HepG2 (cell line): Measurements from ENCODE around the gene TBC1D4. TPM values are rescaled to one million over a fixed set of nuclear protein-coding genes. Genes with fewer than 3 reads are reported as not detected.

Source experiments
- CEBPG ChIP-seq: IDR thresholded peaks from 2 replicates; pipeline ENCODE4 v1.6.1; 2016
- DNMT3B ChIP-seq: conservative IDR thresholded peaks from 2 replicates; pipeline ENCODE4 v1.6.1; 2016; ENCODE audit warnings: missing biosample characterization, control low read depth
- HNF4G ChIP-seq, 2 experiments: sonication (generic) in 1 of 2; formaldehyde crosslinking in 1 of 2; IDR thresholded peaks; 2 replicates each; pipeline versions ENCODE4 v1.4.0 to v1.6.1; 2011 to 2020; ENCODE audit warnings: borderline replicate concordance in 2 of 2, low read depth in 2 of 2, mild to moderate bottlenecking in 2 of 2, low read length in 1 of 2, missing genetic modification reagents in 1 of 2, moderate library complexity in 1 of 2
- HOMEZ ChIP-seq: IDR thresholded peaks from 2 replicates; pipeline ENCODE4 v1.6.1; 2016; ENCODE audit warnings: low read depth
- KLF6 ChIP-seq: IDR thresholded peaks from 2 replicates; pipeline ENCODE4 v1.8.0; 2016; ENCODE audit warnings: missing biosample characterization, missing genetic modification reagents
- MAFK ChIP-seq, 2 experiments: IDR thresholded peaks in 1 of 2; conservative IDR thresholded peaks in 1 of 2; 2 replicates each; pipeline ENCODE4 v1.6.1; 2011; ENCODE audit warnings: improper control_type of control experiment in 2 of 2, low read length in 2 of 2
- MAX ChIP-seq: IDR thresholded peaks from 2 replicates; pipeline ENCODE4 v1.6.1; 2012; ENCODE audit warnings: inconsistent platforms
- MBNL3 ChIP-seq: fragments of 250-450 bp; sonication (Bioruptor Pico); conservative IDR thresholded peaks from 2 replicates; pipeline ENCODE4 v1.8.0; 2022; ENCODE audit warnings: mild to moderate bottlenecking, inconsistent platforms
- MTA1 ChIP-seq: sonication (generic); formaldehyde crosslinking; IDR thresholded peaks from 2 replicates; pipeline ENCODE4 v1.4.0; 2020; ENCODE audit warnings: missing genetic modification reagents, mild to moderate bottlenecking, borderline replicate concordance
- MYC ChIP-seq: sonication (generic); formaldehyde crosslinking; IDR thresholded peaks from 2 replicates; pipeline ENCODE4 v1.9.0; 2021; ENCODE audit warnings: missing genetic modification reagents, borderline replicate concordance
- NFKBIZ ChIP-seq: IDR thresholded peaks from 2 replicates; pipeline ENCODE4 v1.6.1; 2018; ENCODE audit warnings: missing genetic modification reagents, missing compliant biosample characterization
- PITX1 ChIP-seq: sonication (generic); formaldehyde crosslinking; IDR thresholded peaks from 2 replicates; pipeline ENCODE4 v1.5.1; 2020; ENCODE audit warnings: mild to moderate bottlenecking, missing genetic modification reagents
- PPARG ChIP-seq: conservative IDR thresholded peaks from 2 replicates; pipeline ENCODE4 v1.6.1; 2016; ENCODE audit warnings: missing biosample characterization, missing genetic modification reagents
- TEAD3 ChIP-seq: optimal IDR thresholded peaks from 2 replicates; pipeline ENCODE3; 2016; ENCODE audit warnings: borderline replicate concordance
- ZBTB25 ChIP-seq: IDR thresholded peaks from 2 replicates; pipeline ENCODE4 v1.6.1; 2018; ENCODE audit warnings: missing genetic modification reagents
- ZNF235 ChIP-seq: sonication (generic); formaldehyde crosslinking; IDR thresholded peaks from 2 replicates; pipeline ENCODE4 v1.8.1; 2023; ENCODE audit warnings: mild to moderate bottlenecking, missing genetic modification reagents, borderline replicate concordance
- ZNF260 ChIP-seq: sonication (generic); formaldehyde crosslinking; IDR thresholded peaks from 2 replicates; pipeline ENCODE4 v1.4.0; 2020; ENCODE audit warnings: missing genetic modification reagents, low read depth, mild to moderate bottlenecking, borderline replicate concordance
- ZNF878 ChIP-seq: sonication (generic); formaldehyde crosslinking; IDR thresholded peaks from 2 replicates; pipeline ENCODE4 v1.8.1; 2023; ENCODE audit warnings: mild to moderate bottlenecking, missing genetic modification reagents, moderate library complexity
- polyA plus RNA-seq, 8 experiments: library from polyadenylated mRNA; depleted of rRNA in 3 of 8; stranded (reverse) in 7 of 8; unstranded in 1 of 8; fragments of >200 nt; fragmentation: Illumina TruSeq in 4 of 8; extraction: Trizol in 4 of 8; gene quantifications; 2 replicates each; pipeline versions ENCODE4 v1.2.1 to v1.2.3, GENCODE V29; 2011 to 2016; ENCODE audit warnings: low read depth in 4 of 8, missing spikeins in 1 of 8, mixed read lengths in 1 of 8; ENCODE audit not compliant: insufficient read depth in 1 of 8
- total RNA-seq, 5 experiments: library from RNA; depleted of rRNA; stranded (reverse); fragments of >200 nt; fragmentation: Illumina TruSeq; extraction: Trizol; gene quantifications; 2 replicates each; pipeline ENCODE4 v1.2.3, GENCODE V29; 2016; ENCODE audit warnings: low read depth in 1 of 5
- TF ChIP-seq, protein P1 (sequence below): sonication (generic); formaldehyde crosslinking; IDR thresholded peaks from 2 replicates; pipeline ENCODE4 v1.4.0; 2020; ENCODE audit warnings: missing genetic modification reagents
- TF ChIP-seq, protein P2 (sequence below): IDR thresholded peaks from 2 replicates; pipeline ENCODE4 v1.6.1; 2016; ENCODE audit warnings: low read depth, missing genetic modification reagents, missing compliant biosample characterization

The TBC1D4 gene
- total and polyA plus RNA-seq, 2 of the 13 experiments (the other 11 are each of a cell fraction or from before 2014, with no cell fraction given), result 35.9 to 64.4 TPM

GRCh38 chr13:75411924-75412537 lies 69.9 kb downstream of the TBC1D4 start (continued):
- peak; percentile 91; the same call in 1 of the 2 replicates for TF ChIP-seq HOMEZ
- 0 out of 2 replicates have a peak, but pooled peaks have one; percentile 50 for TF ChIP-seq ZBTB25 (CRISPR knock-in tag)
- peak; percentile 87 for TF ChIP-seq TEAD3
- TF ChIP-seq MTA1 (CRISPR knock-in tag), result 0 out of 2 replicates have a peak, but pooled peaks have one; percentile 73
- 0 out of 2 replicates have a peak, but pooled peaks have one; percentile 41 for TF ChIP-seq DNMT3B
- peak; percentile 70; the same call in 1 of the 2 replicates for TF ChIP-seq NFKBIZ (CRISPR knock-in tag)
- no peak for TF ChIP-seq ZNF260 (CRISPR knock-in tag)
- TF ChIP-seq ZNF878 (CRISPR knock-in tag), result 0 out of 2 replicates have a peak, but pooled peaks have one; percentile 8
- peak; percentile 50; the same call in 1 of the 2 replicates for TF ChIP-seq HNF4G (IDR thresholded peaks at IDR 0.05; ENCODE audit: borderline replicate concordance, low read depth, low read length)
- no peak for TF ChIP-seq HNF4G (CRISPR knock-in tag; IDR thresholded peaks at IDR 0.05; ENCODE audit: borderline replicate concordance, low read depth)
- peak; percentile 69; the same call in 1 of the 2 replicates for TF ChIP-seq MAX
- TF ChIP-seq, protein P1, sequence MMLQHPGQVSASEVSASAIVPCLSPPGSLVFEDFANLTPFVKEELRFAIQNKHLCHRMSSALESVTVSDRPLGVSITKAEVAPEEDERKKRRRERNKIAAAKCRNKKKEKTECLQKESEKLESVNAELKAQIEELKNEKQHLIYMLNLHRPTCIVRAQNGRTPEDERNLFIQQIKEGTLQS (CRISPR knock-in tag), result no peak; the same call in 1 of the 2 replicates
- peak; percentile 71; the same call in 1 of the 2 replicates for TF ChIP-seq MYC (CRISPR knock-in tag)
- TF ChIP-seq MAFK (conservative IDR thresholded peaks at IDR 0.05 in 1 of 2, IDR thresholded peaks at IDR 0.05 in 1 of 2; ENCODE audit: low read length in 2 of 2), result no peak
- TF ChIP-seq MBNL3 (CRISPR knock-in tag), result no peak
- peak; percentile 56; the same call in 1 of the 2 replicates for TF ChIP-seq KLF6 (CRISPR knock-in tag)
- no peak for TF ChIP-seq ZNF235
- TF ChIP-seq, protein P2, sequence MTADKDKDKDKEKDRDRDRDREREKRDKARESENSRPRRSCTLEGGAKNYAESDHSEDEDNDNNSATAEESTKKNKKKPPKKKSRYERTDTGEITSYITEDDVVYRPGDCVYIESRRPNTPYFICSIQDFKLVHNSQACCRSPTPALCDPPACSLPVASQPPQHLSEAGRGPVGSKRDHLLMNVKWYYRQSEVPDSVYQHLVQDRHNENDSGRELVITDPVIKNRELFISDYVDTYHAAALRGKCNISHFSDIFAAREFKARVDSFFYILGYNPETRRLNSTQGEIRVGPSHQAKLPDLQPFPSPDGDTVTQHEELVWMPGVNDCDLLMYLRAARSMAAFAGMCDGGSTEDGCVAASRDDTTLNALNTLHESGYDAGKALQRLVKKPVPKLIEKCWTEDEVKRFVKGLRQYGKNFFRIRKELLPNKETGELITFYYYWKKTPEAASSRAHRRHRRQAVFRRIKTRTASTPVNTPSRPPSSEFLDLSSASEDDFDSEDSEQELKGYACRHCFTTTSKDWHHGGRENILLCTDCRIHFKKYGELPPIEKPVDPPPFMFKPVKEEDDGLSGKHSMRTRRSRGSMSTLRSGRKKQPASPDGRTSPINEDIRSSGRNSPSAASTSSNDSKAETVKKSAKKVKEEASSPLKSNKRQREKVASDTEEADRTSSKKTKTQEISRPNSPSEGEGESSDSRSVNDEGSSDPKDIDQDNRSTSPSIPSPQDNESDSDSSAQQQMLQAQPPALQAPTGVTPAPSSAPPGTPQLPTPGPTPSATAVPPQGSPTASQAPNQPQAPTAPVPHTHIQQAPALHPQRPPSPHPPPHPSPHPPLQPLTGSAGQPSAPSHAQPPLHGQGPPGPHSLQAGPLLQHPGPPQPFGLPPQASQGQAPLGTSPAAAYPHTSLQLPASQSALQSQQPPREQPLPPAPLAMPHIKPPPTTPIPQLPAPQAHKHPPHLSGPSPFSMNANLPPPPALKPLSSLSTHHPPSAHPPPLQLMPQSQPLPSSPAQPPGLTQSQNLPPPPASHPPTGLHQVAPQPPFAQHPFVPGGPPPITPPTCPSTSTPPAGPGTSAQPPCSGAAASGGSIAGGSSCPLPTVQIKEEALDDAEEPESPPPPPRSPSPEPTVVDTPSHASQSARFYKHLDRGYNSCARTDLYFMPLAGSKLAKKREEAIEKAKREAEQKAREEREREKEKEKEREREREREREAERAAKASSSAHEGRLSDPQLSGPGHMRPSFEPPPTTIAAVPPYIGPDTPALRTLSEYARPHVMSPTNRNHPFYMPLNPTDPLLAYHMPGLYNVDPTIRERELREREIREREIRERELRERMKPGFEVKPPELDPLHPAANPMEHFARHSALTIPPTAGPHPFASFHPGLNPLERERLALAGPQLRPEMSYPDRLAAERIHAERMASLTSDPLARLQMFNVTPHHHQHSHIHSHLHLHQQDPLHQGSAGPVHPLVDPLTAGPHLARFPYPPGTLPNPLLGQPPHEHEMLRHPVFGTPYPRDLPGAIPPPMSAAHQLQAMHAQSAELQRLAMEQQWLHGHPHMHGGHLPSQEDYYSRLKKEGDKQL (CRISPR knock-in tag), result 0 out of 2 replicates have a peak, but pooled peaks have one; percentile 49
- peak; percentile 72 for TF ChIP-seq PPARG (CRISPR knock-in tag)
- peak; percentile 82 for TF ChIP-seq PITX1 (CRISPR knock-in tag)
- peak; percentile 93 for TF ChIP-seq CEBPG
